GM19452 (cell line): Measurements from ENCODE around the gene PCARE.
"Not testable (repeated sequence)": the region's sequence is repeated elsewhere in the genome, so short reads cannot be mapped to it uniquely, and the experiment has no call there.

Experiments
- ATAC-seq: cut with Tn5 transposase; IDR thresholded peaks from one replicate; pipeline ENCODE4 v1.9.1; 2021; ENCODE audit not compliant: unreplicated experiment

Gene PCARE

DNA sequence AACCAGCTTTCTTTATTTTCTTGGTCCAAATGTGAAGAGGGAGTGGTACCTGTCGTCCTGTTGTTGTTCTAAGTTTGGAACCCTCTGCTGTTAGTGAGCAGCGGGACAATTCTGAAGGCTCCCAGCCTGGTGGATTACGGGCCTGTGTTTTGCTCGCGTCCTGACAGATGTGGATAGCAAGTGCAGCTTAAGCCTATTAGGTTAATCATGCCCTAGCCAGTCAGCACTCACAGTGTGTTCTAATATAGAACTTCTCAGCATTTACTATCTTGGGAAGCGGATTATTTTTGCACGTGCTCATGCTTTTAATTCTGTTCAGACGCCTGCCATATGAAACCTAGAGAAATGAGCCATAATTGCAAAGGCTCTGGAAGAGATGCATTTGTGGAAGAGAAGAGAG, at the start of gene PCARE:
TSS of gene PCARE (minus strand) at position 113 of the 400 bp plus-strand sequence. CDS start 262 bp downstream, outside the sequence.
- no peak for ATAC-seq

DNA sequence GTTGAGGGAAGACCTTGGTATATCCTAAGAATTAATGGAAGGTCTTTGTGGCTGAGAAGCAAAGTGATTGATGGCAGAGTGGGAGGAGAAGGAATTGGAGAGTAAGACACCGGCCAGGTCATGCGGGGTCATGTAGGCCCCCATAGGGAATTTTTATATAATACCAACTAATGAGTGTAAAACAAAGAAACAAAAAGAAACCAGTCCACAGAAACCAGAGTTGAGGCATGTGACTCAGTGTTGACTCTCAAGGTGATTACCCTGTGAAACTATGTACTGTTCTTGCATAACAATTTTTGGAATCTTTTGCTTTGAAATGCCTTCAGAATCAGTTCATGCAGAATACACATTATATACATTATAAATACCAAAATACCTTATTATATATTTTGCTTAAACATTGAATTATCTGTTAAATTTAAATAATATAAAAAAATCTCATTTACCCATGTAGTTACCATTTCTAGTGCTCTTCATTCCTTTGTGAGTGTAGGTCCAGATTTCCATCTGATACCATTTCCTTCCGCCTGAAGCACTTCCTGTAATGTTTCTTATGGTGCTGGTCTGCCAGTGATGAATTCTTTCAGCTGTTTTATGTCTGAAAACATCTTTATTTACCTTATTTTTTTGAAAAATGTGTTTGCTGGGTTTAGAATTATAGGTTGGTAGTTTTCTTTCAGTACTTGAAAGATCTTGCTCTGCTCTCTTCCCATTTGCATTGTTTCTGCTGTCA, 49.5 kb upstream of the PCARE start:
- ATAC-seq = no peak

DNA sequence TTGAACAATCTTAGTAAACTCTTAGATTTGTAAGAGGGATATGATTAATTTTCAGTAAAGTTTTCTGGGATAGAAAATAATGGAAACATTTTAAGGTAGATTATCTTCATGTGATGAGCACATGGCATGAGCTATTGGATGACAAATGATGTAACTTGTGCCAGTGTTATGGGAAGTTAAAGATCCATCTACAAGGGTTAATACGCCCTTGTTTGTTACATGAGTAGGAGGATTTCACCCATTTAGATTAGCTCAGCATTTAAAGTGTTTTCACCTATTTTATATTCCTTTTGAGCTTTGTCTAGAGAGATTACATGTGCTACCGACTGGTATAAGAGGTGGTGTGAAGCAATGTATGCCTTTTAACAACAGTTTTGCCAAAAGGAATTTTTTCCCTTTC, 46.5 kb upstream of the PCARE start:
- no peak for ATAC-seq

DNA sequence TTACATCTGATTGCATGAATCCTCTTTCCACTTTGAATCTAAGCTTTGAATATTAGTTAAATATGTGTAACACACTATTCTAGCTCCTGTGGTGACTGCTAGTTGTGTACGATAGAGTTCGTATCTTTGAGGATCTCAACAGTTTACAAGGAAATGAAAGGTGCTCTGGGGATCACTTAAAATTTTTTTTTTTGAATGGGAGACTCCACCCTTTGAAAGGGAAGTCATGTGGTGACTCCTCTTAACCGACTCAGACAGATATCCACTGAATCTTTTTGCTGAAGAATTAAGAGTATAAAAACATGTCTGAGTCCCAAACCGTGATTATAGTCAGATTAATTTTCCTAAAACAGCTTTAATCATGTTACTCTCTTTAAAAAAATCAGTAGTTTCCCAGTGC, 44.9 kb upstream of the PCARE start:
- ATAC-seq = no peak

DNA sequence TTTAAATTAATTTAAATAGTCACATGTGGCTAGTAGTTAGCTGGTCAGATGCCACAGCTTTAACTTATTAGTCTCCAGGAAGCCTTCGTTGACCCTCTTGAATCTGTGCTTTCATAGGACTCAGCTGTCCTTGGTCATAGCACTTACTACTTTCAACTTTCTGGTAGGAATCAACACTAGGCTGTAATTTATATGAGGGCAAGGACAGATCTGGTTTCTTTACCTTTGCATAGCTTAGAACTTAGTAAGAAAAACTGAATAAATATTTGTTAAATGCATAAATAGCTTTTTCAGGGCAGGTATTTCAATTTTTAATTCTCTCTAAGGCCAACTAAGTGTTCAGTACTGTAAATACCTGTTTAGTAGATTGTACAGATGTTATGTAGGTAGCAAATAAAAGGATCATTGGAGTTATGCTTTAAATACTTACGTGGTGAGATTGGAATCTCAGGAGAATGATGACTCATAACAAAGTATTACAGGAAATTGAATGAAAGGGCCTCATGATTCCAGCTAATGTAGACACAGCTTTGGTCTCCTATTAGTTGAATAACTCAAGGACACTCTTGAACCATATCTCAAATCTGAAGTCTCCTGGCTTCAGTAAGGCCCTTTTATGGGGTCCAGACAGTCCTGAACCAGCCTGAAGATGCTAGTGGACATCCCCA, 43.4 kb upstream of the PCARE start:
- ATAC-seq = no peak

GRCh38 chr2:29115797-29116781, 41.8 kb upstream of the PCARE start:
- ATAC-seq = peak; percentile 35

DNA sequence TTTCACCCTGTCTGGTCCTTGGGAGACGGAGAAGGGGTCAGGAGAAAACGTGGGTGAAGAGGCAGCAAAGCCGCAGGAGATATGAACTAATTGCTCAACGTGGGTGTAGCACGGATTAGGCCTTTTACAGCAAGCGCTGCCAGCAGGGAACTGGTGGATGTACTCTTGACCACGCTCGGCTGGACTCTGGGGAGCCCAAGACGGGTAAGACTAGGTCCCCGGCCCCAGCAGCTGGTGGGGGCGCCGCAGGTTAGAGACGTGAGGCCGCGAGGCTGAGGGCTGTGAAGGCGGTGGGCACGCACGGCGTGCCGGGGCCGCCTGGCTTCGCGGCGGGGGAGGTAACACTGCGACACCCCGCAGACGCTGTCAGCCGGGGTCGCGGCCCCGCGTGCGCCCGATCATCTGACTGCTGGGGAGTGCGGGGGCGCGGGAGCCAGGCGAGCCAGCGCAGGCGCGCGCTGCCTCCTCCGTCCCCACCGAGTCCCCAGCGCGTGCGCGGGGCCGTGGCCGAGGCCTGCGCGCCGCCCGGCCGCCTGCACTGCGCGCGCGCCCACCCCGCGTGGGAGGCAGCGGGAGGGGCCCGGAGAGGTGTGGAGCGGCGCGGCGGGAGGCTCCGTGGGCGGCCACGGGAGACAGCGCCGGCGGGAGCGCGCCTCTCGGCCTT, 40.8 kb upstream of the PCARE start, which contains the start of gene CLIP4:
TSS of gene CLIP4 (plus strand) at position 470 of the 664 bp plus-strand sequence. CDS start 5,974 bp downstream, outside the sequence.
- peak; percentile 39 for ATAC-seq

GRCh38 chr2:29114586-29114945, 40.2 kb upstream of the PCARE start:
- no peak for ATAC-seq

GRCh38 chr2:29113891-29114321, 39.6 kb upstream of the PCARE start:
- ATAC-seq = no peak

DNA sequence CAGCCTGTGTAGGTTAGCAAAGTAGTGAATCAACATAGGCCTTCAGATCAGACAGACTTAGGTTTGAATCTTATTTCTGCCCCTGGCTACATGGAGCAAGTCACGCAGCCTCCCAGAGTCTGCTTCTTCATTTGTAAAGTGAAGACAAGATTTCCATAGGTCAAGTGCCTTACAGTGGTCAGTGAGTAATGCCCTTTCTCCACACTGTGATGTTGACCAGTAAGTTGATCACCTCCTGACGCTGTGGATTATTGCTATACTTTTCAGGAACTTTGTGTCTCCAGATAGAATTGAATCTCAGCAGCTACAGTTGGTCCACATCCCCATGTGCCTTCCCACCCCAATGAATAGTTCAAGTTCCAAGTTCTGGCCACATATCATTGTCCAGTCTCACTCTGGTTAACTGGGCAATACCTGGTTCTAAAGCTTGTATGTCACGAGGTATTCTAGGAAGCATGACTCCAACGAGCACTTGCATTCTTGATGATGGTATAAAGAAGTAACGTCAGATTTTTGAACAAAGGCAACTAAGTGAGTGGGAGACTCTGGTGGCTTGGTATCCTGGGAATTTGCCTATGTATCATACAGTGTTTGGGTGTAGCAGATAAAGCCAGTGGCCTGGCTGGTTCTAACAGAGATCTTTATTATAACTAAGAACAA, 38.8 kb upstream of the PCARE start:
- no peak for ATAC-seq

- no peak for ATAC-seq
These were observed 38.1 kb upstream of the PCARE start for GRCh38 chr2:29112379-29112778.

GRCh38 chr2:29110916-29111535, 36.7 kb upstream of the PCARE start:
- peak; percentile 48 for ATAC-seq

GRCh38 chr2:29109246-29109645, 34.9 kb upstream of the PCARE start:
- ATAC-seq = no peak

DNA sequence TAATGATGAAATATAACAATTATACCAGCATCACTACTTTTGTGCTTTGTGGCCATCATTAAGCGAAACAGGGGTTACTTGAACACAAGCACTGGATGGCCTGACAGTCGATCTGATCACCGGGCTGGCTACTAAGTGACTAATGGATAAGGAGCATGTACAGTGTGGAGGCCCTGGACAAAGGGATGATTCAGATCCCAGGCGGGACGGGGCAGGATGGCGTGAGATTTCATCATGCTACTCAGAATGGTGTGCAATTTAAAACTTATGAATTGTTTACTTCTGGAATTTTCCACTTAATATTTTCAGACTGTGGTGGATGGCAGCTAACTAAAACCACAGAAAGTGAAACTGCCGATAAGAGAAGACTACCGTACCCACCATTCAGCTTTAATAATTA, 33.9 kb upstream of the PCARE start:
- ATAC-seq = no peak

DNA sequence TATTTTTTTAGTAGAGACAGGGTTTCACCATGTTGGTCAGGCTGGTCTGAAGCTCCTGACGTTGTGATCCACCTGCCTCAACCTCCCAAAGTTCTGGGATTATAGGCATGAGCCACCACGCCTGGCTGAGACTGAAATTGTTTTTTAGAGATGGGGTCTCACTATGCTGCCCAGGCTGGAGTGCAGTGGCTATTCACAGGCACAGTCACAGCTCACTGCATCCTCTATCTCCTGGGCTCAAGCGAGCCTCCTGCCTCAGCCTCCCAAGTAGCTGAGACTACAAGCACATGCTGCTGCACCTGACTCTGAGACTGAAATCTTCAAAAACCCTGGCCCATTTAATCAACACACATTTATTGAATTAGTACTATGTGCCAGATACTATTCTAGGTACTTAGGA, 33.2 kb upstream of the PCARE start:
- ATAC-seq = not testable (repeated sequence)

GRCh38 chr2:29106980-29107388, 32.7 kb upstream of the PCARE start:
- no peak for ATAC-seq

DNA sequence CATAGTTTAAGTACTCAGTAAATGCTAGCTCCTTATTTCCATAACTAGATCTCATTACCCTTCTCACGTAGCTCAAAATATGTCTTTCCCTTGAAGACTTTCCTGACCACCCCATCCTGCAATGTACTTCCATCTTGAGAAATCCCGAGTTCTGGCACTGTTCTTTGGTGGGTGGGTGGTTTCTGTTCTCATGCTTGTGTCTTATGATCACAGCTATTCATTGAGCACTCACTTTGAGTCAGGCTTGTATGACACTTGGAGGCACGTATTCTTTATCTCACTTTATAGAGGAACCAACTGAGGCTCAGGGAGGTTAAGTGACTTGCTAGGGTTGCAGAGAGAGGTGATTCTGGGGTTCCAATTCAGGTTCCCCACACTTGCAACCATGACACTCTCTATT, 31.9 kb upstream of the PCARE start:
- ATAC-seq = no peak

GRCh38 chr2:29105375-29105774, 31.1 kb upstream of the PCARE start:
- no peak for ATAC-seq

- no peak for ATAC-seq
These were observed 30.4 kb upstream of the PCARE start for GRCh38 chr2:29104688-29105087.

GRCh38 chr2:29100564-29100963, 26.2 kb upstream of the PCARE start:
- ATAC-seq = no peak
